H1 (cell line): ENCODE data around the gene PAX5. TPM values are rescaled to one million over a fixed set of nuclear protein-coding genes. Genes with fewer than 3 reads are reported as not detected.

Experiments
- CTCF ChIA-PET: fragments of 300-600 bp; sonication (Branson Sonifier 250); formaldehyde crosslinking; loops from one replicate; lab custom pipeline; 2021; ENCODE audit not compliant: partially characterized antibody; lab: Charles Lee
- POLR2A ChIA-PET: fragments of 300-600 bp; sonication (Branson Sonifier 250); formaldehyde crosslinking; loops from one replicate; lab custom pipeline; 2021; ENCODE audit warnings: inconsistent platforms; ENCODE audit not compliant: partially characterized antibody; lab: Charles Lee
- DNase-seq, 2 experiments: peaks; one replicate each; pipeline versions ENCODE4 v3.0.0 to v3.0.0-alpha.2; 2010 to 2022; ENCODE audit warnings: low spot score in 2 of 2, low read depth in 1 of 2, mixed read lengths in 1 of 2
- FAIRE-seq: peaks from 2 replicates; lab custom pipeline; 2011; peaks lifted over from hg19 to GRCh38; lab: Jason Lieb, UNC
- H2AFZ ChIP-seq: 2 replicates; pipeline ENCODE4 v1.8.1; 2012; ENCODE audit warnings: low read length, inconsistent platforms
- H2AK5ac ChIP-seq: 2 replicates; pipeline ENCODE4 v1.6.1; 2013; ENCODE audit warnings: low read depth, low read length
- H2BK120ac ChIP-seq: replicated peaks from 2 replicates; pipeline ENCODE3; 2013; ENCODE audit warnings: low read depth, low read length, inconsistent platforms
- H2BK12ac ChIP-seq: 2 replicates; pipeline ENCODE4 v1.6.1; 2013; ENCODE audit warnings: low read depth, low read length
- H2BK15ac ChIP-seq: 2 replicates; pipeline ENCODE4 v1.6.1; 2013; ENCODE audit warnings: low read length
- H2BK20ac ChIP-seq: 2 replicates; pipeline ENCODE4 v1.6.1; 2013; ENCODE audit warnings: low read length
- H2BK5ac ChIP-seq: 2 replicates; pipeline ENCODE4 v1.6.1; 2013; ENCODE audit warnings: low read depth, low read length
- H3K14ac ChIP-seq: 2 replicates; pipeline ENCODE4 v1.6.1; 2013; ENCODE audit warnings: inconsistent platforms; ENCODE audit not compliant: insufficient read length
- H3K18ac ChIP-seq: 2 replicates; pipeline ENCODE4 v1.6.1; 2013; ENCODE audit warnings: low read length; ENCODE audit errors: extremely low read depth
- H3K23ac ChIP-seq: 2 replicates; pipeline ENCODE4 v1.6.1; 2013; ENCODE audit warnings: inconsistent platforms; ENCODE audit not compliant: insufficient read length
- H3K23me2 ChIP-seq: 2 replicates; pipeline ENCODE4 v1.6.1; 2013; ENCODE audit warnings: low read depth, low read length
- H3K27ac ChIP-seq: 2 replicates; pipeline ENCODE4 v1.6.1; 2011; ENCODE audit warnings: low read depth, low read length, inconsistent platforms
- H3K27me3 ChIP-seq, 4 experiments: replicated peaks in 1 of 4; 1 replicate in 1 of 4; 2 replicates in 3 of 4; pipeline versions ENCODE4 v1.6.1 to v1.8.1; 2011 to 2013; ENCODE audit warnings: low read length in 3 of 4, mild to moderate bottlenecking in 3 of 4, inconsistent platforms in 2 of 4, mixed read lengths in 2 of 4, moderate library complexity in 1 of 4; ENCODE audit not compliant: control insufficient read depth in 3 of 4, insufficient read depth in 3 of 4; ENCODE audit errors: extremely low read depth in 1 of 4
- H3K36me3 ChIP-seq, 4 experiments: 2 replicates each; pipeline versions ENCODE4 v1.6.1 to v1.8.1; 2011 to 2013; ENCODE audit warnings: mild to moderate bottlenecking in 4 of 4, low read length in 3 of 4, moderate library complexity in 2 of 4, control low read depth in 1 of 4, inconsistent platforms in 1 of 4; ENCODE audit not compliant: insufficient read depth in 4 of 4, control insufficient read depth in 2 of 4
- H3K4ac ChIP-seq: replicated peaks from 2 replicates; pipeline ENCODE3; 2013; ENCODE audit warnings: low read length, low read depth, mixed read lengths, inconsistent platforms; ENCODE audit not compliant: insufficient read length
- H3K4me1 ChIP-seq, 4 experiments: replicated peaks in 1 of 4; 1 replicate in 1 of 4; 2 replicates in 3 of 4; pipeline versions ENCODE4 v1.6.1 to v1.8.1; 2011 to 2013; ENCODE audit warnings: low read length in 3 of 4, inconsistent platforms in 2 of 4, mixed read lengths in 1 of 4; ENCODE audit not compliant: insufficient read depth in 4 of 4, control insufficient read depth in 3 of 4
- H3K4me2 ChIP-seq, 2 experiments: 2 replicates each; pipeline versions ENCODE4 v1.6.1 to v1.8.1; 2011 to 2013; ENCODE audit warnings: low read depth in 2 of 2, low read length in 2 of 2, control low read depth in 1 of 2, inconsistent platforms in 1 of 2, mild to moderate bottlenecking in 1 of 2; ENCODE audit not compliant: insufficient read depth in 1 of 2
- H3K4me3 ChIP-seq, 4 experiments: fragments of 200-600, 300-600 bp in 1 of 4; sonication (generic), shearing (Covaris generic), sonication (Bioruptor Twin) in 1 of 4; 2 replicates each; pipeline versions ENCODE4 v1.5.1 to v1.8.1; 2011 to 2016; ENCODE audit warnings: low read length in 4 of 4, low read depth in 3 of 4, control low read depth in 2 of 4, inconsistent platforms in 2 of 4, mild to moderate bottlenecking in 2 of 4, mixed read lengths in 1 of 4, moderate library complexity in 1 of 4; ENCODE audit not compliant: insufficient read depth in 2 of 4; ENCODE audit errors: extremely low read depth in 1 of 4
- H3K56ac ChIP-seq: replicated peaks from 2 replicates; pipeline ENCODE3; 2013; ENCODE audit warnings: low read depth, mild to moderate bottlenecking, mixed read lengths, low read length, inconsistent platforms; ENCODE audit not compliant: insufficient read length
- H3K79me1 ChIP-seq: 2 replicates; pipeline ENCODE4 v1.6.1; 2013; ENCODE audit warnings: low read depth, low read length, control low read depth
- H3K79me2 ChIP-seq, 2 experiments: 2 replicates each; pipeline versions ENCODE4 v1.6.1 to v1.8.1; 2012 to 2013; ENCODE audit warnings: low read length in 2 of 2, mild to moderate bottlenecking in 2 of 2, inconsistent platforms in 1 of 2; ENCODE audit not compliant: insufficient read depth in 2 of 2, control insufficient read depth in 1 of 2
- H3K9ac ChIP-seq, 4 experiments: replicated peaks in 1 of 4; 1 replicate in 1 of 4; 2 replicates in 3 of 4; pipeline versions ENCODE4 v1.6.1 to v1.8.1; 2011 to 2013; ENCODE audit warnings: low read depth in 3 of 4, low read length in 3 of 4, control low read depth in 2 of 4, mild to moderate bottlenecking in 2 of 4, moderate library complexity in 2 of 4, inconsistent platforms in 1 of 4; ENCODE audit errors: extremely low read depth in 1 of 4
- H3K9me3 ChIP-seq, 2 experiments: 2 replicates each; pipeline versions ENCODE4 v1.6.1 to v1.8.1; 2012 to 2013; ENCODE audit warnings: mild to moderate bottlenecking in 2 of 2, moderate library complexity in 2 of 2, control low read depth in 1 of 2, inconsistent platforms in 1 of 2, low read depth in 1 of 2, low read length in 1 of 2, mixed read lengths in 1 of 2; ENCODE audit not compliant: insufficient read depth in 2 of 2
- H4K20me1 ChIP-seq, 2 experiments: replicated peaks in 1 of 2; 2 replicates each; pipeline versions ENCODE3 to v1.8.1; 2011 to 2013; ENCODE audit warnings: inconsistent platforms in 2 of 2, low read length in 2 of 2, mild to moderate bottlenecking in 1 of 2; ENCODE audit not compliant: insufficient read depth in 2 of 2, control insufficient read depth in 1 of 2
- H4K5ac ChIP-seq: 2 replicates; pipeline ENCODE4 v1.6.1; 2013; ENCODE audit warnings: low read length, low read depth, mixed read lengths, inconsistent platforms; ENCODE audit not compliant: insufficient read length
- H4K8ac ChIP-seq: 2 replicates; pipeline ENCODE4 v1.8.0; 2013; ENCODE audit warnings: mild to moderate bottlenecking, moderate library complexity, low read length, inconsistent platforms; ENCODE audit not compliant: insufficient read depth; ENCODE audit errors: extremely low read depth
- H4K91ac ChIP-seq: replicated peaks from 2 replicates; pipeline ENCODE3; 2013; ENCODE audit warnings: low read length, mixed read lengths, inconsistent platforms; ENCODE audit not compliant: insufficient read length
- ASH2L ChIP-seq: fragments of 200-600, 300-600 bp; sonication (generic); IDR thresholded peaks from one replicate; pipeline ENCODE4 v1.7.1; 2017; ENCODE audit warnings: low read length
- CBX5 ChIP-seq: fragments of 300-800, 300-1000 bp; sonication (generic); IDR thresholded peaks from 2 replicates; pipeline ENCODE4 v1.7.1; 2016; ENCODE audit warnings: antibody characterized with exemption, low read length, low read depth
- E2F6 ChIP-seq: IDR thresholded peaks from 2 replicates; pipeline ENCODE4 v1.6.1; 2012; ENCODE audit warnings: inconsistent platforms
- KDM5A ChIP-seq: fragments of 200-600 bp; IDR thresholded peaks from 2 replicates; pipeline ENCODE4 v1.7.1; 2012; ENCODE audit warnings: mild to moderate bottlenecking, low read length, inconsistent platforms, mixed read lengths
- POU5F1 ChIP-seq: IDR thresholded peaks from 2 replicates; pipeline ENCODE4 v1.6.1; 2011; ENCODE audit warnings: low read depth, mild to moderate bottlenecking, low read length, moderate library complexity
- RBBP5 ChIP-seq: IDR thresholded peaks from 2 replicates; pipeline ENCODE4 v1.7.1; 2012; ENCODE audit warnings: low read depth, mild to moderate bottlenecking, inconsistent platforms, low read length, moderate library complexity, borderline replicate concordance
- RFX5 ChIP-seq: IDR thresholded peaks from 2 replicates; pipeline ENCODE4 v1.6.1; 2011; ENCODE audit warnings: low read depth, low read length, improper control_type of control experiment, borderline replicate concordance
- SUZ12 ChIP-seq: fragments of 200-600 bp; sonication (generic); IDR thresholded peaks from 2 replicates; pipeline ENCODE4 v1.6.1; 2012; ENCODE audit warnings: mild to moderate bottlenecking, inconsistent platforms, low read length, moderate library complexity, mixed read lengths
- TAF1 ChIP-seq: IDR thresholded peaks from 2 replicates; pipeline ENCODE4 v1.6.1; 2011; ENCODE audit warnings: mild to moderate bottlenecking, low read depth, low read length
- TEAD4 ChIP-seq: IDR thresholded peaks from 2 replicates; pipeline ENCODE4 v1.6.1; 2012; ENCODE audit warnings: low read depth, low read length, inconsistent platforms, mixed read lengths
- WGBS, 2 experiments: shearing (Covaris generic) in 1 of 2; methylation state at CpG; one replicate each; pipeline versions ENCODE4 v1.1.6 to v1.1.7; 2013 to 2015; ENCODE audit warnings: low lambda C conversion rate in 2 of 2, mixed read lengths in 2 of 2, inconsistent platforms in 1 of 2, low coverage in 1 of 2, missing lambda C conversion rate in 1 of 2; ENCODE audit not compliant: insufficient replicate concordance in 2 of 2, insufficient coverage in 1 of 2, insufficient read length in 1 of 2; ENCODE audit errors: extremely low coverage in 1 of 2, missing lambda C conversion rate in 1 of 2; 5-methylcytosine and 5-hydroxymethylcytosine counted together
- polyA plus RNA-seq, 7 experiments: library from polyadenylated mRNA; depleted of rRNA in 3 of 7; stranded (reverse) in 5 of 7; unstranded in 2 of 7; fragments of >200 nt in 5 of 7; fragments of 200-250 nt in 2 of 7; gene quantifications; 1 replicate in 5 of 7; 2 replicates in 1 of 7; 4 replicates in 1 of 7; pipeline versions ENCODE4 v1.2.1 to v1.2.3, GENCODE V29; 2011 to 2013; ENCODE audit warnings: missing spikeins in 2 of 7, mixed read lengths in 2 of 7
- total RNA-seq: library from RNA; stranded (reverse); fragmentation: NEBNext Ultra II Directional; extraction: Animal tissue kit (Norgen Biotek cat#: 25700); gene quantifications from 2 replicates; pipeline ENCODE4 v1.2.1, GENCODE V29; 2021
- TF ChIP-seq, protein P1 (sequence below), 3 experiments: IDR thresholded peaks; 1 replicate in 2 of 3; 2 replicates in 1 of 3; pipeline versions ENCODE4 v1.5.1 to v1.6.1; 2011; ENCODE audit warnings: low read length in 3 of 3, mild to moderate bottlenecking in 3 of 3, inconsistent platforms in 2 of 3, low read depth in 1 of 3, moderate library complexity in 1 of 3; ENCODE audit not compliant: insufficient read depth in 1 of 3; ENCODE audit errors: control extremely low read depth in 1 of 3

Gene PAX5
- total and polyA plus RNA-seq, 2 of the 8 experiments (the other 6 are each of a cell fraction or from before 2014, with no cell fraction given), result 0.29 to 0.43 TPM

GRCh38 chr9:37025823-37026112 is 8.3 kb downstream of the PAX5 start:
- Histone ChIP-seq H3K4me2 (peak overlapping the region; percentile 81 to 91), H4K91ac (no peak overlapping the region), H3K9me3 (no peaks in the 10 kb centered on the region), H2BK120ac (no peak overlapping the region), H3K56ac (no peak overlapping the region), H3K14ac (no peak overlapping the region), H3K79me1 (no peaks in the 10 kb centered on the region), H3K23me2 (peaks cover 21% of the 10 kb centered on the region; the same call in 1 of the 2 replicates), H4K8ac (peak overlapping the region; percentile 39; the same call in 1 of the 2 replicates), H3K27ac (no peak overlapping the region), H2AK5ac (no peak overlapping the region), H4K5ac (no peak overlapping the region), H2BK5ac (no peak overlapping the region), H2BK15ac (no peak overlapping the region), H2BK20ac (no peak overlapping the region), H2BK12ac (no peak overlapping the region), H3K36me3 (peaks cover 0 to 2% (median 0%) of the 10 kb centered on the region in 4 experiments; a peak in 1 of 8 replicates), H2AFZ (0 out of 2 replicates have a peak overlapping the region, but pooled peaks have one; percentile 9), H3K79me2 (no peaks in the 10 kb centered on the region), H3K9ac (no peak overlapping the region), H3K27me3 (peaks cover 77 to 91% (median 89%) of the 10 kb centered on the region in 4 experiments), H3K4me3 (peak overlapping the region; percentile 9 to 57 (median 45); a peak in 7 of 8 replicates), H4K20me1 (peaks cover 3 to 13% of the 10 kb centered on the region in 2 experiments), H3K18ac (no peak overlapping the region), H3K23ac (no peak overlapping the region), H3K4me1 (peaks cover 0 to 47% (median 19%) of the 10 kb centered on the region in 4 experiments; a peak in 5 of 7 replicates), H3K4ac (no peak overlapping the region)
- 4% methylated on average over 9 of the region's 9 CpGs; no CpG with 5 or more reads in 1 of the 2 experiments for WGBS, 2 experiments
- POLR2A ChIA-PET, result interaction anchor here (1.3 to 1.6 kb wide), 3 partner anchors 11 to 53 kb away, joined by 3 to 7 read pairs (median 5); no protein-coding TSS in a partner anchor
- CTCF ChIA-PET, result interaction anchor here (0.6 to 2.2 kb wide), 10 partner anchors 11 to 237 kb away, joined by 3 to 12 read pairs (median 6); no protein-coding TSS in a partner anchor
- DNase-seq, result no peak
- no peak for FAIRE-seq
- peak; percentile 94; the same call in 1 of the 2 replicates for TF ChIP-seq SUZ12
- TF ChIP-seq KDM5A, result no peak
- TF ChIP-seq ASH2L, result no peak
- TF ChIP-seq RBBP5, result no peak
- TF ChIP-seq TAF1, result no peak
- no peak for TF ChIP-seq CBX5
- TF ChIP-seq RFX5, result no peak
- no peak for TF ChIP-seq TEAD4
- TF ChIP-seq POU5F1, result no peak
- TF ChIP-seq, protein P1, sequence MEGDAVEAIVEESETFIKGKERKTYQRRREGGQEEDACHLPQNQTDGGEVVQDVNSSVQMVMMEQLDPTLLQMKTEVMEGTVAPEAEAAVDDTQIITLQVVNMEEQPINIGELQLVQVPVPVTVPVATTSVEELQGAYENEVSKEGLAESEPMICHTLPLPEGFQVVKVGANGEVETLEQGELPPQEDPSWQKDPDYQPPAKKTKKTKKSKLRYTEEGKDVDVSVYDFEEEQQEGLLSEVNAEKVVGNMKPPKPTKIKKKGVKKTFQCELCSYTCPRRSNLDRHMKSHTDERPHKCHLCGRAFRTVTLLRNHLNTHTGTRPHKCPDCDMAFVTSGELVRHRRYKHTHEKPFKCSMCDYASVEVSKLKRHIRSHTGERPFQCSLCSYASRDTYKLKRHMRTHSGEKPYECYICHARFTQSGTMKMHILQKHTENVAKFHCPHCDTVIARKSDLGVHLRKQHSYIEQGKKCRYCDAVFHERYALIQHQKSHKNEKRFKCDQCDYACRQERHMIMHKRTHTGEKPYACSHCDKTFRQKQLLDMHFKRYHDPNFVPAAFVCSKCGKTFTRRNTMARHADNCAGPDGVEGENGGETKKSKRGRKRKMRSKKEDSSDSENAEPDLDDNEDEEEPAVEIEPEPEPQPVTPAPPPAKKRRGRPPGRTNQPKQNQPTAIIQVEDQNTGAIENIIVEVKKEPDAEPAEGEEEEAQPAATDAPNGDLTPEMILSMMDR (IDR thresholded peaks at IDR 0.05; ENCODE audit: control extremely low read depth in 1 of 3, insufficient read depth in 1 of 3, low read depth in 1 of 3, low read length in 3 of 3), result no peak
- TF ChIP-seq E2F6, result 0 out of 2 replicates have a peak, but pooled peaks have one; percentile 47
